GM18526 (cell line): ENCODE results near the gene TIMP2.

Source experiments
- POLR2A ChIP-seq: IDR thresholded peaks from 3 replicates; pipeline ENCODE4 v1.6.1; 2011; ENCODE audit not compliant: insufficient read length; ENCODE audit errors: extremely low read depth

Gene TIMP2

DNA sequence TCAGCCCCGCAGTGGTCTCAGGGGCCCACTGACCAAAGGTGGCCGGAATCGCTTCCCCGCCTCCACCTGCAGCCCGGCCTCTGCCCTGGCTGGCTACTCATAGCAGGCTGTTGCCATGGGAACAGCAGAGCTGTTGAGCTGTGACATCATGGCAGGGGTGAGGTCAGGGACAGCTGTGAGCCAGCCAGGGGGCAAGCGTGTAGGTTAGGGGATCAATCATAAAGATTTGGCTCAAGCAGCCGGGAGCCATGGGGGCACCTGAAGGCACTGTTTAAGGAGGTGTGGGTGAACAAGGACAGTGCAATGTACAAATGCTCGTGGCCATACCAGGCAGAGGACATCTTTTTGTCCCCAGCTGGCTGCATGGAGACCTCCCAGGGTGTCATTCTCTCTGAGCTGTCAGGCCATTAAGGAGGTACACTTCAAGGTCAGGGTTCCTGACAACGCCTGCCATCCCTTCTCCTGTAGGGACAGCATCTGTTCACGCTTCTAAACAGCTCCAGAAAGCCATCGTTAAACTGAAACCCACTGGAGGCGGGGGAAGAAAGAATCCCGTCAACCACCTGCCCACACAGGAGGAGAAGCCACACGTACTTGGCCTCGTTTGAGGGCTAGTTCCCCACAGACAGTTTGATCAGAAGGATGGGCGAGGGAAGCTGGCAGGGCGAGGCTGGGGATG is 21.9 kb downstream of the TIMP2 start, which contains the start of gene CEP295NL:
Gene CEP295NL (minus strand): TSS at position 101 of the 679 bp plus-strand sequence. CDS start 1,373 bp downstream, outside the sequence.
- no peak for TF ChIP-seq POLR2A

DNA sequence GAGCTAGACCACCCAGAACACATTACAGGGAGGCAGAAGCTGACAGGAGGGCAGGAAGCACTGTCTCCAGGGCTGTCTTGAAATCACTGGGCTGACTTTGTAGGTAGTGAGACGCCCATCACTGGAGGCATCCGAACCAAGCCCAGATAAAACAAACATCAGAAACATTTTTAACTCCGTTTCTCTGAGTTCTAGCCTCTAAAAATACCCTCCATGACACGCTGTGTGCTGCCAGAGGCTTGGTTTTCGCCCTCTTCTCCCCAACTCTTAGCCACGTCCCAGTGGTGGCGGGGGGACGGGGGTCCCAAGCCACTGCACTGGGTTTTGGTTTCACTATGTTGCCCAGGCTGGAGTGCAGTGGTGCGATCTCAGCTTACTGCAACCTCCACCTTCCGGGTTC is 23.4 kb downstream of the TIMP2 start:
- no peak for TF ChIP-seq POLR2A

DNA sequence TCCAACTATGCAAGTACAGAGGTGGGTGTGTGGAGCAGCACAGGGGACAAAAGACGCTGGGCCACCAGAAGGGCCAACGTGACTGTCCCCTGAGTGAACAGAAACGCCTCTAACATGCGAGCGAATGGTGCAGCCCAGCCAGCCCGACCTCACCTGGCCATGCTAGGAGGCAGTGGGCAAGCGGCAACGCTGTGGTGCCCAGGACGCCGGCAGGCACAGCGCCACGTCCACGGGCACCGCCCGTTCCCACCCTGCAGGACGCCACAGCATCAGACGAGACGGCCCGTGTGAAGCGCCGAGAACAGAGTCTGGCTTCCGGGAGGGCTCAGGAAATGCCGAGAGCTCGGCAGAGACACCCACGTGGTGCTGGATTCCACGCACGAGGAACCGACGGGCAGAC is 24.4 kb downstream of the TIMP2 start:
- no peak for TF ChIP-seq POLR2A

DNA sequence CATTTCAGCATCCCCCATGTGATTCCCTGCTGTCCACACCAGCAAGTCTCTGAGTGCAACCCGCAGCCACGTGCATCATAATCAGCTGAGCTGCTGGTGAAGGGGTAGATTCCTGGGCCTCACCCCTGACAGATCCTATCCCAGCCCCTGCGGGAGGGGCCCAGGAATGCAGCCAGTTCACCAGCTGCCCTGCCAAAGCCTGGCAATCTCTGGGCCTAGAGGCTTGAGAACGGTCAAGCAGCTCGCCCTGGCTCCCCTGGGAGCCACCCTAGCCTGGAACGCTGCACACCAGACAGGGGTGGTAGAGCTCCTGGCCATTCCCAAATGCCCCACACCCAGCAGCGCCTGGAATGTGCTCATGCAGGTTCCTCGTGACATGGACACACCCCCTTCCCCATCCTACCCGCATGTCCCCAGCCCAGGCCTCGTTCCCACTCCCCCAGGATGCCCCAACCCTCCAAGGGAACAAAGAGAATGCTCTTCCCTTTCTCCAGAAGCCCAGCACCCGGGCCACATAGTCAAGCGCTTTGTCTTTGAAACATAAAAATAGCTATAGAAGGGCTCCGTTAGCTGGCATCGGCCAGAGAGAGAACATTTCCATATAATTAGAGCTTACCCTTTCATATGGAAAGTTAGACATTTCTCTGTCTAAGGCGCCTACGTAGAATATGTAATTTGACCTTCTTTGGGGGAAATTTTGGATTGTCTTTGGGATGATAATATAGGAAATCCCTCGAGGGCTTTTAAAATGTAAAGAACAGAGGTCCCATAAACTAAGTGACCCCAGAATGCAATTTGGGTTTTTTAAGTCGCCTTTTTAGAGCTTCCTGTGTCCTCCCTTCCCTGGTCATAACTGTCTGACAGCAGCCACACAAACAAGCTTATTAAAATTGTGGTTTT is 25.6 kb downstream of the TIMP2 start:
- TF ChIP-seq POLR2A, result no peak

DNA sequence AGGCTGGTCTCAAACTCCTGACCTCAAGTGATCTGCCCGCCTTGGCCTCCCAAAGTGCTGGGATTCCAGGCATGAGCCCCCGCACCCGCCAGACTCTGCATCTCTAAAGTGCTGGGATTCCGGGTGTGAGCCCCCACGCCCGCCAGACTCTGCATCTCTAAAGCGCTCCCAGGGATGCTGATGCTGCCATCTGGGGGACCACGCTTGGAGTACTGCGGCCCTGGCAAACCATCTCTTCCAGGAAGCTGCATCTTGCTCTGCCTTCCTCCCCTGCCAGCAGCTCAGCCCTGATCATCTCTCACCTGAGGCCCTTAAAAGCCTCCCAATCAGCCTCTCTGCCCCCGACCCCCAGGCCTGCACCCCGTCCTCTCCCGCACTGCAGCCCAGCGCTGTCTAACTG is 26.2 kb downstream of the TIMP2 start:
- no peak for TF ChIP-seq POLR2A

DNA sequence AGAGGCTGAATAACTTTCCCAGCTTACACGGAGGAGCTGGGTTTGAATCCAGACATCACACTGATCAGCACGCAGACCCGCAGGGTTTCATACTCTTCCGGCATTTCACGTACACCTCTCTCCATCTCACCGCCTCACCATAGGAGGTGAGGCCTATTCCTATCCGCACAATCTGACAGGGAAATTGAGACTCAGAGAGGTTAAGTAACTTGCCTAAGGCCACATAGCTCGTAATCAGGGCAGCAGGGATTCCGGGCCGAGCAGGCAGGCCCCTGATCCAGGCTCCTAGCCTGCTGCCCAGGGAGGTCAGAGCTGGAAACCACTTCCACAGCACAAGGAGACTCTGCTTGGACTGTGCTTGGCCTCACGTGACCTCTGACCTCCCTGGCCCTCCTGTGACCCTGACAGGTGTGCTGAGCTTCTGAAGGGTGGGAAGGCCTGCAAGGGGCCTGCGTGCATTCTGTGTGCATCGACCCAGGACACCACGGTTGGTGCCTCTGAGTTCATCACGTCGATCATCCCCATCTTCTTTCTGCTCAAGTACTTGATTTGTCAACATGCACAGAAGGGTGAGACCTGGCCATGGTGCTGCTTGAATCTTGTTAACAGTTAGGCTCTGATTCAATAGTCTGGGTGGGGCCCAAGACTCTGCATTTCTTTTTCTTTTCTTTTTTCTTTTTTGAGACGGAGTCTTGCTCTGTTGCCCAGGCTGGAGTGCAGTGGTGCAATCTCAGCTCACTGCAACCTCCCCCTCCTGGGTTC is 26.9 kb downstream of the TIMP2 start:
- TF ChIP-seq POLR2A, result no peak

DNA sequence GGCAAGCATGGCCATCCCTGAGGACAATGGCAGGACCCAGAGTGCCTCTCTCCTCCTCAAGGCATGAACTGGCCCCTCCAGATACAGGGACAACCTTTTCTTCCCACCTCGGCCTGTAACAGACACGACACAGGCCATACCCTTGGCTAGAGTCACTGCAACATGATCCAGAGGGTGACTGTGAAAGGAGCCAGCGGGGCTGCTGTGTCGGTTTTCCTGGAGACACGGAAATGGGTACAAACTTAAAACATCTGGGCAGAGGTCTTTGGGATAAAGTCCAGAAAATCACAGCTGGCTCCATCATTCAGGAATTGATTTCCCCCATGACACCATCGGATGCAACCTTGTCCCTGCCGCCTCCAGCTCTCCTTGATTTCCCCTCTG is 27.5 kb downstream of the TIMP2 start:
- no peak for TF ChIP-seq POLR2A

DNA sequence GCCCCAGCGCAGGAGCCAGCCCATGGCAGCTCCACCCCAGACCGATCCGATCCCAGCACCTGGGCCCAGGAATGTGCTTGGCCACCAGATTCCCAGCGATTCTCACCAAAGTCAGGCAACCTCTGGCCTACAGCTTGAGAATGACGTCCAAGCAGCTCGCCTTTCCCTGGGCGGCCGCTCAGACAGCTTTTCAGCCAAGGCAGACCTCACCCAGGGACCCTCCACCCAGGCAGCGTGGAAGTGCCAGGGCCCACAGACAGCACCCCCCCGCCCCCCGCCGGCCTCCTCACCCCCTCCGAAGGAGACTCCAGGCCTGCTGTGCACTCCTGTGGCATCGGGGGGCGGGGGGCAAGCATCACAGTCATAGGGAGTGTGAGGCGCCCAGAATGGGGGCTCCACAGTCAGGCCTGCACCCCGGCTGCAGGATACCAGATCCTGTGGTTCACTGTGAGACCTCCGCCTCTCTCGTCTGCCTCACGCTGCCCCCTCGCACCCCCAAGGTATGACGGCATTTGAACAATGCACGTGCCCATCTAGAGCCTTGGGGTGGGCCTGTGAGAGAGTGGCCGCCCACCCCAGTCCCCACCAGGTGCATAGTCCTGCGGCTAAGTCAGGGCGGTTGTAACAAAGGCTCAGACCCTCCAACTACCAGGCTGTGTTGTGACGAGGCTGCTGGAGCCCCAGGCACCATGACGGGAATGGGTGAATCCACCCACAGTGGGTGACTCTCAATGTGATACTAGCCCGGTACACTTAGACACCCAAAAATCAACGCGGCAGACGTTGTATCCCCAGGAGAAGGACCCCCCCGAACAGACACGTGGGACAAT is 28.1 kb downstream of the TIMP2 start:
- no peak for TF ChIP-seq POLR2A

DNA sequence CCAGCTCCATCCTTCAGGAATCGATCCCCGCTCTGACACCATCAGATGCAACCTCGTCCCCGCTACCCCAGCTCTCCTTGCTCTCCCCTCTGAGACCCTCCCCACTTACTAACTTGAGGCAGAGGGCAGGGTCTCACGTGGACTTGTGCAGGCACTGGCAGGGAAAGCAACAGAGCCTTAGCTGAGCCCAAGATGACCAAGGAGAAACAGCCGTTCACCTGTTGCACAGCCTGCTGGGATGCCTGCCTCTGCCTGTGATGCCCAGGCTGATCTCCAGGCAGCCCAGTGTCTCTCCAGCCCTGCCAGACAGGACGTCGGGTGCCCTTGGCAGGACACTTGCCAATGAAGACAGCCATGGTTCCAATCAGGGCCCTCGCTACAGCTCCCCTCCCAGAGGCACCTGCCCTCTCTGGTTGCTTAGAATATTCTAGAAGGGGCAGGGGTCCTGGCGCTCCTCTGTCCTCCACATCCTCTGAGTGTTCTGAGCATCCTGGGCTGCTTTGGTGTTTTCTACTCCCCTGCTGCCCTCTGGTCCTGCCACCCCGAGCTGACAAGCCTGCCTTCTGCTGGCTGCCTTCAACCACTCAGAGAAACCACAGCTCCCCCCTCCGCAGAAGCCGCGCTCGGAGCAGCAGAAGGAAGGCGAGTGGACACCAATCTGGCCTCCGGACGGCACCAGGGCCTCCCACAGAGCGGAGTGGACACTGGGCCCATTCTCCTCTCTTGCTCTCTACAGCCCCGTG is 28.9 kb downstream of the TIMP2 start:
- TF ChIP-seq POLR2A, result no peak

DNA sequence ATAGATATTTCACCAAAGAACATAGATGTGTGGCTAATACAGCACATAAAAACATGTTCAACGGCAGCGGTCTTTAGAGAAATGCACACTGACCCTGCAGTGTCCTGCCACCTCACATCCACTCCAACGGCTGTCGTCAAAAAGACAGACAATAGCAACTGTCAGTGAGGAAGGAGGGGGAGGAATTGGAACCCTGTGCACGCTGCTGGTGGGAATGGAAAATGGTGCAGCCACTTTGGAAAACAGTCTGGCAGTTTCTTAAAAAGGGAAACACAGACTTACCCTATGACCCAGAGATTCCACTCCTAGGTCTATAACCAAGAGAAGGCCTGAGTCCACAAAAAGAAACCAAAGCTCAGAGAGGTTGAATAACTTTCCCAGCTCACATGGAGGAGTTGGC is 29.9 kb downstream of the TIMP2 start:
- TF ChIP-seq POLR2A, result no peak

DNA sequence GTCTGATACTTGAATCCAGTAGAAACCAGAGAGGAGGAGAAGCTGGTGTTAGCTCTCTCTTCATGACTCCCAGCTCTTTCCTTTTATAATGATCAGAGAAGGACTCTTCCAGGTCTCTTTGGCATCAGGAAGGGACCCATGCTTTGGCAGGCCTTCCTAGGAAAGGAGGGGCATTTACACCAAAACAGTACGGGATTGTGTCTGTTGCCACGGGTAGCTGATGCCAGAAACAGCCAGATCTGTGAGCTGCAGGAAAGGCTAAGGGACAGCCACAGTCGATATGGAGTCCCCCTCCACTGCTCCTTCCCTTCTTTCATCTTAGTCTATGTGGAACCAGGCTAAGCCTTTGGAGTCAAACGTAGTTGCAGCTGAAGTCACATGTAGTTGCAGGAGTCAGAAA is 31.5 kb downstream of the TIMP2 start:
- TF ChIP-seq POLR2A, result no peak

DNA sequence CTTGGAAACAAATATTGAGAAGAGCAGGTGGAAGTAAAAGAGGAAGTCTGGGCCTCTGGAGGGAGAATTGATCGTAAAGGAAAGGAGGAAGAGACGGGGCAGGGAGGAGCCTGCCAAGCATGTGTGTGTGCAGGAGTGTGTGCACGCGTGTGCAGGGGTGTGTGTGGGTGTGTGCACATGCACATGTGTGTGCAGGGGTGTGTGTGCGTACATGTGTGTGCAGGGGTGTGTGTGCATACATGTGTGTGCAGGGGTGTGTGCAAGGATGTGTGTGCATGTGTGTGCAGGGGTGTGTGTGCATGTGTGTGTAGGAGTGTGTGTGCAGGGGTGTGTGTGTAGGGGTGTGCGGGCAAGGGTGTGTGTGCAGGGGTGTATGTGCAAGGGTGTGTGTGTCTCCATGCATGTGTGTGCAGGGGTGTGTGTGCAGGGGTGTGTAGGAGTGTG is 32.2 kb downstream of the TIMP2 start:
- no peak for TF ChIP-seq POLR2A

DNA sequence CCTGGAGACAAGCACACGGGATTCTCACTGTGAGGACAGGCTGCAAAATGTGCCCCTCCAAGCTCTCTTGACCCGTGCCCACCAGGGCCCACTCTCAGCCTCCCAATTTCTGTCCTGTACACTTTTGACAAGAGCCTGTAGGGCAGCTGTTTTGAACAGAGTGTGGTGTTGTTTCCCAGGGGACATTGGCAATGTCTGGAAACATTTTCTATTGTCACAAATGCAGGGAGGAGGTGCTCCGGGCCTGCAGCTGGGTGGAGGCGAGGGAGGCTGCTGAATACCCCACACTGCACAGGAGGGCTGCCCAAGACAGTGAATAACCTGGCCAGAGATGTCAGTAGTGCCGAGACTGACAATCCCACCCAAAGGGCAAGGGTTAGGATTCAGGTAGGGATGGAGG is 32.7 kb downstream of the TIMP2 start:
- no peak for TF ChIP-seq POLR2A

DNA sequence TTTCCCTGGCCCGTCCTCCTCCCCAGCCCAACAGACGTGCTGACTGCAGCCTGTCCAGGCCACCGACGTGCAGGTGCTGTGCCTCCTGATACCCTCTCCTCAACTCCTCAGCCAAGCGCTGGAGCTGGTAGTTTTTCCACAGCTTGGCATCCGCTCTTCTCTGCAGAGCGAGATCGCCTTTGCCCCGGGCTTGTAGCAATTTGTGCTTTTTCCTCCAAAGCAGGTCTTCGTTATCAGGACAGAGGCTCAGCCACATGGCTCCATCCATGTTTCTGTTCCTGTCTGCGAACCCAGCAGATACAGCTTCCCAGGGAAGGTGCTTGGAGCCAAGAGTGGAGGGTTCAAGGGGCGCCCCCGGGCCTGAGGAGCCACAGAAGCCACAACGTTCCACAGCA is 33.1 kb downstream of the TIMP2 start:
- no peak for TF ChIP-seq POLR2A
